Karpas-422 (cell line): ENCODE data around the gene STXBP6. TPM values are rescaled to one million over a fixed set of nuclear protein-coding genes. Genes with fewer than 3 reads are reported as not detected.

Source experiments
- DNase-seq: peaks from one replicate; pipeline ENCODE4 v3.0.0-alpha.2; 2015
- H2AFZ ChIP-seq: fragments of 200-600 bp; sonication (generic); 2 replicates; pipeline ENCODE4 v1.6.1; 2014; ENCODE audit warnings: antibody characterized with exemption, low read length, mixed read lengths
- H3K27ac ChIP-seq: fragments of 200-600 bp; sonication (generic); 2 replicates; pipeline ENCODE4 v1.5.1; 2014; ENCODE audit warnings: mild to moderate bottlenecking, low read length, moderate library complexity
- H3K27me3 ChIP-seq: fragments of 200-600 bp; sonication (generic); 2 replicates; pipeline ENCODE4 v1.6.1; 2014; ENCODE audit warnings: low read length, mixed read lengths
- H3K36me3 ChIP-seq: fragments of 200-600 bp; sonication (generic); 2 replicates; pipeline ENCODE4 v1.6.1; 2014; ENCODE audit warnings: low read length, mixed read lengths; ENCODE audit not compliant: insufficient read depth
- H3K4me1 ChIP-seq: fragments of 200-600 bp; sonication (generic); 2 replicates; pipeline ENCODE4 v1.6.1; 2014; ENCODE audit warnings: mild to moderate bottlenecking, low read length, mixed read lengths
- H3K4me2 ChIP-seq: fragments of 200-600 bp; sonication (generic); 2 replicates; pipeline ENCODE4 v1.6.1; 2014; ENCODE audit warnings: low read length, low read depth, mild to moderate bottlenecking; ENCODE audit not compliant: poor library complexity, severe bottlenecking
- H3K4me3 ChIP-seq: fragments of 200-600 bp; sonication (generic); 2 replicates; pipeline ENCODE4 v1.5.1; 2014; ENCODE audit warnings: mild to moderate bottlenecking, antibody characterized with exemption, low read length, mixed read lengths
- H3K79me2 ChIP-seq: fragments of 200-600 bp; sonication (generic); 2 replicates; pipeline ENCODE4 v1.6.1; 2014; ENCODE audit warnings: mild to moderate bottlenecking, low read length, mixed read lengths
- H3K9ac ChIP-seq: fragments of 200-600 bp; sonication (generic); 2 replicates; pipeline ENCODE4 v1.6.0; 2014; ENCODE audit warnings: low read length
- H3K9me2 ChIP-seq: fragments of 200-600 bp; sonication (generic), shearing (Covaris generic); replicated peaks from 2 replicates; pipeline ENCODE4 v1.6.0; 2014; ENCODE audit warnings: mild to moderate bottlenecking, low read length, moderate library complexity; ENCODE audit not compliant: insufficient read depth
- H3K9me3 ChIP-seq: fragments of 300-700, 200-600 bp; sonication (generic); 2 replicates; pipeline ENCODE4 v1.6.1; 2014; ENCODE audit warnings: low read length, mixed read lengths
- H4K20me1 ChIP-seq: fragments of 200-600 bp; sonication (generic); 2 replicates; pipeline ENCODE4 v1.6.1; 2014; ENCODE audit warnings: mild to moderate bottlenecking, antibody characterized with exemption, low read length, low read depth; ENCODE audit not compliant: insufficient read depth
- total RNA-seq: library from RNA; depleted of rRNA; stranded (reverse); fragments of >200 nt; shearing (Covaris generic); gene quantifications from 2 replicates; pipeline ENCODE4 v1.2.3, GENCODE V29; 2014; ENCODE audit warnings: low replicate concordance

The STXBP6 gene
- total RNA-seq, 1 experiment from 2014 or later = 1.3 TPM

DNA sequence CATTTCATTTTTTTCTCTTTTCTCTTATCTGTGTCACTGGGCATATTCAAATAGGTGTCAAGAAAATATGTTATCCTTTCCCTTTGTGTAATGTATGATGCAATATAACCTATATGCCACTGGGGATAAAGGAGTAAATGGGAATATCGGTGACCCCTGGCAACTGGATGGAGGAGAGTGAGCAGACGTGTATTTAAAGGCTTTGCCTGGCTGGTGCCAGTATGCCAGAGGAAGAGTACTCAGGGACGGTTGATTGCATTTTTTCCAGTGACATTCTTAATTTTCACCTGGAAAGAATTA is 12.0 kb upstream of the STXBP6 start:
- Histone ChIP-seq H3K36me3 (no peaks in the 10 kb centered on the region), H3K27me3 (no peaks in the 10 kb centered on the region), H4K20me1 (no peaks in the 10 kb centered on the region), H3K4me2 (no peak overlapping the region), H3K4me1 (no peaks in the 10 kb centered on the region), H2AFZ (no peak overlapping the region), H3K9ac (no peak overlapping the region), H3K4me3 (no peak overlapping the region), H3K79me2 (no peaks in the 10 kb centered on the region), H3K27ac (no peak overlapping the region), H3K9me2 (0 out of 2 replicates have a peak, but pooled peaks cover 4% of the 10 kb centered on the region), H3K9me3 (peaks cover 20% of the 10 kb centered on the region)
- no peak for DNase-seq

DNA sequence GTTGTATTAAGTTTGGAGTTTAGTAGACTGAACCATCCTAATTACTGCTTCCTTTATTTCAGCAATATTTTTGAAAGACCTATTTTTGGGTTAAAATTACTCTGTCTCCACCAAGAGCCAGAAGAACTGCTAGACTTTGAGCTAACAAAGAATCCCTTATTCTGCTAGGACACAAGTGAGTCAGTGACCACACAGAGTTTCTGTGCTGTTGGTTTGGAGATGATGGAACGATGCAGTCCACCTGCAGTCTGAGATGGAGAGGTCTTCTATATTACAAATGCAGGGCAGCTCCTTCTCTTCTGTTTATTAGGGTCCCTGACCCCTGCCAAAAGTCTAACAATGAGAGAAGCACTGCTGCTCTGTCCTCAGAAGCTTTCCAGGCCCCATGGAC is 6.7 kb upstream of the STXBP6 start:
- Histone ChIP-seq H3K27me3 (no peaks in the 10 kb centered on the region), H3K36me3 (no peaks in the 10 kb centered on the region)
- no peak for DNase-seq

DNA sequence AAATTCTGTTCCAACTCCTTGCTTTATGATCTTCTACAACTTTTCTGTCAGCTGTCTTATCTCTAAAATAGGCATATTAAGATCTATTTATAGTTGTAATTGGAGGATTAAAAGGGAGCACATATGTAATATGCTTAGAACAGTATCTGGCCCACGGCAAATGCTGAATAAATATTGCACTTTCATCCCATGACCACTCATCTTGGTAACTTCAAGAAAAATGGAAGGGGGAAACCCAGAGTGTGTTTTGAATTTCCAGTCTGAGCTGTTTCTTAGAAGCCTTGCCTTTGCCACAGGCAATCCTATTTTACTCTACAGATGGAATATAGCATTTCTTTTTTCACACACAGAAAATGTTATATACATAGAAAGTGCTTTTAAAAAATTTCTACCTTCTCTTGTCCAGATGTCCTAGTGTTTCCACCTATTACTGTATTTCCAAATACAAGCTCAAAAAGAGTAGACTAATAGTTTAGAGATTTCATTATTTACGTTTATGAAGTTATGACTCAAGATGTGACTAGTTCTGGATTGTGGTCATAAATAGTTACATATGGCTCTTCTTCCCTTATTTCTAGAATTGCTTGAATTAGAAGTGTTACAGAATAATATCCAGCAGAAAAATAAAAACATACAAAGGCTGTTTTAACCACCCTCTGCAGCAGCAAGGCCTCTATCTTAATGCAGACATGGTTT is 6.2 kb upstream of the STXBP6 start:
- Histone ChIP-seq H3K79me2 (no peaks in the 10 kb centered on the region), H3K27me3 (no peaks in the 10 kb centered on the region), H4K20me1 (no peaks in the 10 kb centered on the region), H3K9me2 (no peaks in the 10 kb centered on the region), H2AFZ (no peak overlapping the region), H3K9me3 (peaks cover 8% of the 10 kb centered on the region), H3K27ac (no peak overlapping the region), H3K4me2 (no peak overlapping the region), H3K9ac (no peak overlapping the region), H3K36me3 (no peaks in the 10 kb centered on the region), H3K4me3 (no peak overlapping the region), H3K4me1 (no peaks in the 10 kb centered on the region)
- no peak for DNase-seq

More for the DNA sequence above, 6.7 kb upstream of the STXBP6 start:
- Histone ChIP-seq H3K9me3 (peaks cover 11% of the 10 kb centered on the region), H3K4me2 (no peak overlapping the region), H3K4me1 (no peaks in the 10 kb centered on the region), H3K27ac (no peak overlapping the region), H3K9ac (no peak overlapping the region), H3K9me2 (0 out of 2 replicates have a peak, but pooled peaks cover under 1% of the 10 kb centered on the region), H2AFZ (no peak overlapping the region), H3K4me3 (no peak overlapping the region), H3K79me2 (no peaks in the 10 kb centered on the region), H4K20me1 (no peaks in the 10 kb centered on the region)

DNA sequence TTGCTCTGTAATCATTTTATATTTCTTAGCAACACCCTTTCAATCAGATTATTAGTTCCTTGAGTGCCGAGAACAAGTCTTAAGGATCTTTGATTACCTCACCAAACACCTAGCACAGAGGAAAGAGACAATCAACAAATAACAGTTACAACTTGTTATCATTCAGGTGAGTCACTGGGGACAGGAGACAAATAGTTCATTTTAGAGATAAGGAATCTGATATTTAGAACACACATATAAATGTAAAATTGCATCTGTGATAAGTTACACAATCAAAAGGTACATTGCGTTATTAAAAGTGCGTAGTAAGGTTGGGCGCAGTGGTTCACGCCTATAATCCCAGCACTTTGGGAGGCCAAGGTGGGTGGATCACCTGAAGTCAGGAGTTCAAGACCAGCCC is 5.1 kb upstream of the STXBP6 start:
- no peak for DNase-seq
- H3K4me3 ChIP-seq = no peak overlapping the region
- H3K4me2 ChIP-seq = no peak overlapping the region

DNA sequence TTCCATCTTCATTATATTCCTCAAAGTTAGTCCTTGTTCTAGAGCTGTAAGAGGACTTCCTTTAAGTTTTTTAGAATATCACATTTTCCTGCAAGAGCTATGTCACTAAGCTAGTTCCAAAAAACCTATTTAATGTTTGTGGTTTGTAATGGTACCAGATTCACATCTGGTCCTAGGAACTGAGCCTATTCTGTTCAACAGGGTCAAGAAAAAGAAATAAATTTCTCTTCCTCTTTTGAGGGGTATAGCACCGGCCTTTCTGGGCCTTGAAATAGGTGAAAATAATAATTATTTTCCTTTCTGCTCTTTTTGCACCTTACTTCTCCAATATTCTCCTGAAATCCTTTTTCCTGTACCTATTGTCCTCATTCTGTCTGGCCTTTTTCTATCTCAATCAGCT is 3.6 kb upstream of the STXBP6 start:
- no peak overlapping the region for H3K4me3 ChIP-seq
- no peaks in the 10 kb centered on the region for H4K20me1 ChIP-seq
- no peak overlapping the region for H3K27ac ChIP-seq
- no peak for DNase-seq
- no peaks in the 10 kb centered on the region for H3K79me2 ChIP-seq
- H3K27me3 ChIP-seq = no peaks in the 10 kb centered on the region
- H2AFZ ChIP-seq = no peak overlapping the region
- H3K4me1 ChIP-seq = no peaks in the 10 kb centered on the region
- no peaks in the 10 kb centered on the region for H3K9me2 ChIP-seq
- H3K9me3 ChIP-seq = peaks cover 6% of the 10 kb centered on the region; the same call in 1 of the 2 replicates
- no peak overlapping the region for H3K4me2 ChIP-seq
- no peaks in the 10 kb centered on the region for H3K36me3 ChIP-seq
- H3K9ac ChIP-seq = no peak overlapping the region

More for the DNA sequence above, 5.1 kb upstream of the STXBP6 start:
- Histone ChIP-seq H3K4me1 (no peaks in the 10 kb centered on the region), H3K9me3 (peaks cover 8% of the 10 kb centered on the region), H3K27ac (no peak overlapping the region), H2AFZ (no peak overlapping the region), H3K36me3 (no peaks in the 10 kb centered on the region), H4K20me1 (no peaks in the 10 kb centered on the region), H3K9ac (no peak overlapping the region), H3K79me2 (no peaks in the 10 kb centered on the region), H3K27me3 (no peaks in the 10 kb centered on the region), H3K9me2 (no peaks in the 10 kb centered on the region)

DNA sequence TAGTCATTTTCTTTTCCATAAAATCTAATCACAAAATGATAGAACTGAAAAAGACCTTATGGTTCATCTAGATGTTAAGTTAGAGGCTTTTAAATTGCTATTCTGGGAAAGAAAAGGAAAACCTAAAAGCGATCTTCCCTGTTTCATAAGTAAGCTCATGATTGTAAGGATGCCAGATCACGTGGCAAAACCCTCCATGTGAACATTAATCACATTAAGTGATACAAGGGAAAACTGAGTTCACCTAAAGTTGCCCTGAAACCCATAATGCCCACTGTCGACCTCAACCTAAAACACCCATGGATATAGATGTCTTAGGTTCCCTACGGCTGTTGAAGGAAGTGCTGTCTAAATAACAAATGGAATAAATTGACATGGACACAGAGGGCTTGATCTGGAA is 3.0 kb upstream of the STXBP6 start:
- H3K27me3 ChIP-seq = no peaks in the 10 kb centered on the region

DNA sequence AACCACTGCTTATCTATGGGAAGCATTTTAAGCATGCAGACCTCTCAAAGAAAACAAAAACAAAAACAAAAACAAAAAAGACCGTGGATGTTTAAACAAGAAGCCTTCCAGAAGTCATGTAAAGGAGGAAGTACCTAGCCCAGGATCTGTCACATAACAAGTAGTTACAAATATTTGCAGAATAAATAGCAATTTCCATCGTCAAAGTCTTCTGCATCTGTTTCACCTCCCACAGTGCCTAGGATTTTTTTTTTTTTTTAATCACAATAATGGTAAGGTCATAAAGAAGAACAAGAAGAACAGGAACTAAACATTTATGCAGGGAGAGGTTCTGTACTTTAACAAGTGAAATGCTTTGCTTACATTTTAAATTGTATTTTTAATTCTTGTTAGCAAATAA is 2.4 kb upstream of the STXBP6 start:
- Histone ChIP-seq H3K27me3 (no peaks in the 10 kb centered on the region), H3K36me3 (no peaks in the 10 kb centered on the region), H2AFZ (no peak overlapping the region)

More for the DNA sequence above, 3.0 kb upstream of the STXBP6 start:
- no peaks in the 10 kb centered on the region for H3K36me3 ChIP-seq
- no peak overlapping the region for H3K4me3 ChIP-seq
- H3K9me3 ChIP-seq = peaks cover 4% of the 10 kb centered on the region; the same call in 1 of the 2 replicates
- no peak overlapping the region for H3K27ac ChIP-seq
- no peak overlapping the region for H3K9ac ChIP-seq
- DNase-seq = no peak
- no peaks in the 10 kb centered on the region for H3K9me2 ChIP-seq
- H3K79me2 ChIP-seq = no peaks in the 10 kb centered on the region
- no peak overlapping the region for H2AFZ ChIP-seq
- H3K4me2 ChIP-seq = no peak overlapping the region
- H4K20me1 ChIP-seq = no peaks in the 10 kb centered on the region
- H3K4me1 ChIP-seq = no peaks in the 10 kb centered on the region

DNA sequence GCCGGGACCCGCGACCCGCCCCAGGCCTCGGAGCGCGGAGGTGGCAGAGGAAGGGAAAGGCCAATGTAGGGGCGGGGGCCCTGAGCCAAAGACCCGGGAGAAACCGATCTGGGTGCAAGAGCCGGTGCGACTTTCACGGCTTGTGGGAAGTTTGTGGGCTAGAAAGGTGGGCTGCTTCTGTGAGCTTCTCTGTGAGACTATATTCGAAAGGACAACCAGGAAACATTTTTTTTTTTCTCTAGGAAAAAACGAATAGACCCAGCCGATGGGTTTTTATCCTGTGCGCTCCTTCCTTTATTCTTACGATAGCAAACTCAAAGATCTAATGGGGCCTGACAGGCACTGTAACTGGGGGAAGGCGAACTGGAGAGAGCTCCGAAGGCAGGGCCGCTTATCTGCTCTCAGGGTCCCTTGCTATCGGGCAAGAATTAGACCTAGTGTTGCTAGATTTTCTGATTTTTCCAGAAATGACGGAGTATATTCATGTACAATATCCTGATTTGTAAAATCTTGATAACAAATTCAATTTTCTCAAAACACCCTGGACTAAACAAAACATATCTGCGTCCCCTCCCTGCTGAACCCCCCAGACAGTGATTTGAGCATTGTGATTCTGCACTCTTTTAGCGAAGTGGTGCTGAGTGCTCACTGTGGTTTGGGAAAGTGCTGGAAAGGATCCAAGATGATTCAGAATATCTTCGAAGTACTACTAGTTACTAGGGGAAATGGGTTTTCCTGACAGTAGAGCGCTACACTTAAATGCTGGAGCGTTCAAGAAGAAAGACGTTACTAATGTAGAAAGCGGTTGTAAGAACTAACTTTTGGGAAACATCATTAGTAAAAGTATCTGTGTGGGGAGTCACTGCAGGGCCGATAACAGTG is 563 bp upstream of the STXBP6 start:
- Histone ChIP-seq H3K9me3 (no peaks in the 10 kb centered on the region), H3K27me3 (no peaks in the 10 kb centered on the region), H3K4me3 (no peak overlapping the region), H3K27ac (no peak overlapping the region), H3K9ac (no peak overlapping the region), H3K4me1 (no peaks in the 10 kb centered on the region), H3K36me3 (no peaks in the 10 kb centered on the region), H3K9me2 (no peaks in the 10 kb centered on the region), H3K4me2 (no peak overlapping the region), H4K20me1 (no peaks in the 10 kb centered on the region), H2AFZ (no peak overlapping the region), H3K79me2 (no peaks in the 10 kb centered on the region)
- DNase-seq = no peak

More for the DNA sequence above, 2.4 kb upstream of the STXBP6 start:
- peaks cover 4% of the 10 kb centered on the region; the same call in 1 of the 2 replicates for H3K9me3 ChIP-seq
- no peaks in the 10 kb centered on the region for H3K4me1 ChIP-seq
- no peak overlapping the region for H3K27ac ChIP-seq
- H3K4me2 ChIP-seq = no peak overlapping the region
- DNase-seq = no peak
- H3K4me3 ChIP-seq = no peak overlapping the region
- no peaks in the 10 kb centered on the region for H3K9me2 ChIP-seq
- H4K20me1 ChIP-seq = no peaks in the 10 kb centered on the region
- H3K9ac ChIP-seq = no peak overlapping the region
- H3K79me2 ChIP-seq = no peaks in the 10 kb centered on the region
